Spinal cord (tissue), 10 donors: ENCODE data around the gene MAJIN. TPM values are rescaled to one million over a fixed set of nuclear protein-coding genes. Genes with fewer than 3 reads are reported as not detected.

Source experiments
- DNase-seq, 6 donors: peaks; one replicate each; pipeline versions ENCODE4 v3.0.0 to v3.0.0-alpha.2; 2013 to 2015; ENCODE audit warnings: low spot score in 6 of 6, low read depth in 4 of 6
- H3K27ac ChIP-seq: one replicate; pipeline ENCODE4 v1.5.1; 2013; ENCODE audit warnings: low read depth, low read length, control low read depth
- H3K27me3 ChIP-seq: one replicate; pipeline ENCODE4 v1.6.1; 2013; ENCODE audit warnings: low read length; ENCODE audit not compliant: control insufficient read depth, insufficient read depth
- H3K36me3 ChIP-seq: one replicate; pipeline ENCODE4 v1.6.1; 2013; ENCODE audit warnings: low read length; ENCODE audit not compliant: control insufficient read depth, insufficient read depth
- H3K4me1 ChIP-seq: one replicate; pipeline ENCODE4 v1.6.1; 2013; ENCODE audit warnings: low read length; ENCODE audit not compliant: control insufficient read depth, insufficient read depth
- H3K4me3 ChIP-seq: one replicate; pipeline ENCODE4 v1.5.1; 2013; ENCODE audit warnings: low read depth, low read length, control low read depth
- H3K9me3 ChIP-seq: one replicate; pipeline ENCODE4 v1.6.1; 2013; ENCODE audit warnings: low read length; ENCODE audit not compliant: control insufficient read depth, insufficient read depth
- WGBS: methylation state at CpG from one replicate; pipeline ENCODE4 v1.1.5; 2013; ENCODE audit warnings: missing lambda C conversion rate; ENCODE audit not compliant: insufficient coverage; 5-methylcytosine and 5-hydroxymethylcytosine counted together
- polyA plus RNA-seq, 2 donors: library from polyadenylated mRNA; unstranded; fragments of 120-200 nt; gene quantifications; one replicate each; pipeline ENCODE4 v1.2.1, GENCODE V29; 2013; ENCODE audit not compliant: insufficient read length in 2 of 2
- total RNA-seq, 2 donors: library from RNA; depleted of rRNA in 1 of 2; stranded (reverse); fragments of 120-200 nt in 1 of 2; fragments of >200 nt in 1 of 2; gene quantifications; one replicate each; pipeline versions ENCODE4 v1.2.3 to v1.2.4, GENCODE V29; 2013 to 2014
- donor health status: healthy.

The MAJIN gene
- total and polyA plus RNA-seq, 4 donors: 0.42 to 0.50 TPM; not detected in 2

DNA sequence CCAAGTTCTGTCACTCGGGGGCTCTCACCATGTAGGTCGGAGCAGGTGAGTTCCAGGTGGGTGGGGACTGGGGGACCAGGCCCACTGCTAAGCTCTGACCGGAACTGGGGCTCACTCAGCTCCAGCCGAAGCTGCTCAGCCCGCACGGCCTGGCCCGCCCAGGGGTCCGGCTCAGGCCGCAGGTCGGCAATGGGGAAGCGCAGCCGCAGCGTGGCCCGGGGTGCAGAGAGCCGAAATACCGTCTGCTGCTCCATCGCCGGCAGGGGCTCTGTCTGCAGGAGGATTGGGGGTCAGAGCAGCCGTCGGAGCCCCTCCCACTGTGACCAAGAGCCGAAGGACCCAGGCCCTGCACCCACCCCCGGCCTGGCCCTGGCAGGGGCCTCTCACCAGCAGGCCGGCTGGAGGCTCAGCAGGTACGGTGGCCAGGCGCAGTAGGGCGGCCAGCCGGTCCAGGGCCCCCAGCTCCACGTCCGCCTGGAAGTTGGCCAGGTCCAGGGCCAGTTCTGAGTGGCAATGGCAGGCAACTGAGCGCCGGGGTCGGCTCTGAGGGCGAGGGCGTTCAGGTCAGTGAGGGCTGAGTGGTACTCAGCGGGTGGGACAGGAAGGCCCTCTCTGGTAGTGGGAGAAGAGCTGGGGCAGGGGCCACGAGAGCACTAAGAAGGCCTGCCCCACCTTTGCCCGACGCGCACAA is 62.1 kb downstream of the MAJIN start:
- Histone ChIP-seq H3K4me1 (no peaks in the 10 kb centered on the region), H3K27me3 (no peaks in the 10 kb centered on the region), H3K9me3 (no peaks in the 10 kb centered on the region), H3K27ac (no peak overlapping the region), H3K36me3 (peaks cover 98% of the 10 kb centered on the region), H3K4me3 (no peak overlapping the region)
- no peak for DNase-seq
- 88% methylated on average over 37 of the region's 39 CpGs for WGBS

DNA sequence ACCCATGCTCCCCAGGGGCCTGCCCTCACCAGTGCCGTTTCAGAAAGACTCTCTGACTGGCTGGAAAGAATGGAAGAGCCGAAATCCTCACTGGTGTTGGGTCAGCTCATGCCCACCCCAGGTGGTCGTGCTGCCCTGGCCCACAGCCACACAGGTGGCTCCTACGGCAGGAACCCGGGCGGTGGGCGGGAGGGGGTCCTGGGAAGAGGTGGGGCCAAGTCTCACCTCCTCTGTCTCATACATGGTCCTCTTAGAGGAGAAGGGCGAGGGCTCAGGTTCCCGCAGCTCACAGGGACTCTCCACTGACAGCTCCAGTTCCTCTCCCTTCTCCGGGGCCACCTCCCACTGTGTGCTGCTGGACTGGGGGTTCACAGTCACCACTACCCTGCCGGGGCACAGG is 63.1 kb downstream of the MAJIN start:
- no peaks in the 10 kb centered on the region for H3K4me1 ChIP-seq
- DNase-seq: no peak
- no peak overlapping the region for H3K27ac ChIP-seq
- H3K27me3 ChIP-seq: no peaks in the 10 kb centered on the region
- no peak overlapping the region for H3K4me3 ChIP-seq
- WGBS: 93% methylated on average over 4 of the region's 11 CpGs
- H3K9me3 ChIP-seq: no peaks in the 10 kb centered on the region
- peaks cover 94% of the 10 kb centered on the region for H3K36me3 ChIP-seq

DNA sequence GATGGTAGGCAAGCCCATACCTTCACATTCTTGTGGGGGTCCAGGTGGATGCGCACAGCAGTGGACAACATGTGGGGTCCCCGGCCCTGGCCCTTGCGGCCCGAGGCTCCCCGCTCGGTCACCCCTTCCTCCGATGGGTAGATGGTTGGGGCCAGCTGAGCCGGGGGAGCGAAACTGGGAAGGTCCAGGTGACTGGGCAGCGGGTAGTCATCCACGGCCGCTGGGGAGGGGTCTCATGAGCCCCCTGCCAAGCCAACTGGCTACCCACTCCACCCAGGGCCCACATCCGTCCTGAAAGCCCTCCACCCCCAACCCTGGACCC is 65.6 kb downstream of the MAJIN start:
- Histone ChIP-seq H3K27me3 (no peaks in the 10 kb centered on the region), H3K27ac (no peak overlapping the region), H3K9me3 (no peaks in the 10 kb centered on the region), H3K4me3 (no peak overlapping the region), H3K4me1 (no peaks in the 10 kb centered on the region), H3K36me3 (peaks cover 94% of the 10 kb centered on the region)
- WGBS: 96% methylated on average over 11 of the region's 13 CpGs
- DNase-seq: no peak

DNA sequence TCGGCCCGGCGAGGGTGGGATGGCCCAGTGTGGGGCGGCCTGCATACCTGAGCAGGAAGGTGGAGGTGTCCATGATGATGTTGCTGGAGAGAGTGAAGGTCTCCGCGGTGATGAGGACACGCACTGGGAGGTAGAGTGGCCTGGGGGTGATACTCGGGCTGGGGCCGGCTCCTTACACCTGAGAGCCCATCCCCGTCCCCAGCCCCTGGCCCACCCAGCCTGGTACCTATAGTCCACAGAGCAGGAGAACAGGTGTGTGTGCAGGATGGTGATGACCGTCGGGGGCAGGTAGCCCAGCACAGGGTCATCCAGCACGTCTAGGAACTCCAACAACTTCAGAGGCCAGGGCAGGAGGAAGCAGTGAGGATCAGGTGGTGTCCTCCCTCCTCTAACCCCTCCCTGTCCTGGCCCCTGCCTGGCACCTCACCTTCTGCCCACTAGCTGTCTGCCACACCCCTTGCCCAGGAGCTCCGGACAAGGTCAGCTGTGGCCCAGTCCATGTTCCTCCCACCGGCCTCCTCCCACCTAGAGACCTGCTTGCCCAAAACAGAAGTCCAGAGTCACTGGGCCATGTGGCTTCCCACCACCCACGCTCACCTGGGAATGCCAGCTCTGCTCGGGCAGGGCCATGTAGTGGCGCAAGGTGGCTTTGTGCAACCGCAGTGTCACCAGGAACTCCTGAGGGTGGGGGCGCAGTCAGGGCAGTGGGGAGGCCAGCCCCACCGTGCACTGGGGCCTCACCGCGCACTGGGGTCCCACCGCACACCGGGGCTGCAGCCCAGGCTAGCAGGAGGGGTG is 66.2 kb downstream of the MAJIN start:
- H3K4me3 ChIP-seq: no peak overlapping the region
- no peaks in the 10 kb centered on the region for H3K4me1 ChIP-seq
- no peak for DNase-seq
- 96% methylated on average over 19 of the region's 25 CpGs for WGBS
- peaks cover 94% of the 10 kb centered on the region for H3K36me3 ChIP-seq
- no peaks in the 10 kb centered on the region for H3K27me3 ChIP-seq
- H3K27ac ChIP-seq: no peak overlapping the region
- no peaks in the 10 kb centered on the region for H3K9me3 ChIP-seq

DNA sequence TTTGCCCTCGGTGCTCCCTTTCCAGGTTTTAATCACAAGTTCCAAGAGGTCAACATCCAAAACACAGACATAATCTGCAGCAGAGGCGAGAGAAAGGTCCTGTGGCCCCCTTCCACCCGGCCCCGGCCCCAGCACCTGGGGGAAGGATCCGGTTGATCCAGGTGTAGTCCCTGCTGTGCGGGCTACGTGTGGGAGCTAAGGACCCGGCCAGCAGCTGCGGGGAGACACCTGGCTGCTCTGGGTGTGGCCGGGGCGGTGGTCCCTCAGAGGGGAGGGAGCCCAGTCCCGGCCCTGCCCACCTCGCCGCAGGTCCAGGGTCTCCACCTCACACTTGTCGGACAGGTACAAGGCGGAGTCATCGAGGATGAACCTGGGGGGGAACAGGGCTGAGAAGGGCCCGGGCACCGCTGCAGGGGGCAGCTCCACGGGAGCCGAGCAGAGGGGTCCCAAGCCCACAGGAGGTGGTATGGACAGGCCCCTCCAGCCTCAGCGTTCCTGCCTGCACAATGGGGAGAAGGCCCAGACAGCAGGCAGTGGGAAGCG is 68.5 kb downstream of the MAJIN start:
- H3K27ac ChIP-seq: no peak overlapping the region
- peaks cover 94% of the 10 kb centered on the region for H3K36me3 ChIP-seq
- H3K4me1 ChIP-seq: no peaks in the 10 kb centered on the region
- WGBS: 94% methylated on average over 23 of the region's 23 CpGs
- no peaks in the 10 kb centered on the region for H3K27me3 ChIP-seq
- H3K4me3 ChIP-seq: no peak overlapping the region
- no peak for DNase-seq
- no peaks in the 10 kb centered on the region for H3K9me3 ChIP-seq

DNA sequence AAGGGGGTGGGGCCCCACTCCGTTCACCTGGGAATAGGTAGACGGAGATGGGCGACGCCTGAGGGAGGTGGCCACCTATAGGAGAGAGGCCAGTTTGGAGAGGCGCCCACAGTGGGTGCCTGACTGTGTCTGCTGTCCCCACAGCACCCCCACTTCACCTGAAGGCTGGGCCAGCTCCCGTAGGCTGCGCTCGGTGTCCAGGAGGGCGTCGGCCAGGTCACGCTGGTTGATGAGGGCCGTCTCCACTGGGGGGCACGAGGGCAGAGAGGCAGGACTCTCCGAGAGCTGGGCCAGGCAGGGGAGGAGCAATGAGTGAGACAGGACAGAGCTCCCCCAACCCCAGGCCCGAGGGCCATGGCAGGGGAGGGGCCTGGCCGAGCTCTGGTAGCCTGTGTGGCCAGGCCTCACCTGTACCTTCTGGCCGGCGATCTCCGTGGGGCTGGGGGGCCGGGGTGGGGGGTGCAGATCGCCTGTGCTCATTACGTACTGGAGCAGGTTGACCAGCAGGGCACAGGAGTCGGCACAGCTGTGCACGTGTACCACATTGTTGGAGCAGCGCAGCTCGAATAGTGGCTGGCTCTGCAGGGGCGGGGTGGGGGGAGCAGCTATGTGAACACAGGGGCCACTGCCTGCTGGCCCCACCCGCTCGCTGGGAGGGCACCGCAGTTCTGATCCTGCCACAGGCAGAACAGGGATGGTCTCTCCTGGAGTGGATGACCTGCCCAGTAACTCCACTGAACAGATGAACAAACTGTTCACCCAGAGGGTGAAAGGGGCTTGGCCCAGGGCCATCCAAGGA is 69.6 kb downstream of the MAJIN start:
- no peak for DNase-seq
- Histone ChIP-seq H3K4me1 (no peaks in the 10 kb centered on the region), H3K27ac (no peak overlapping the region), H3K9me3 (no peaks in the 10 kb centered on the region), H3K4me3 (no peak overlapping the region), H3K27me3 (no peaks in the 10 kb centered on the region), H3K36me3 (peaks cover 96% of the 10 kb centered on the region)
- WGBS: 88% methylated on average over 24 of the region's 30 CpGs

DNA sequence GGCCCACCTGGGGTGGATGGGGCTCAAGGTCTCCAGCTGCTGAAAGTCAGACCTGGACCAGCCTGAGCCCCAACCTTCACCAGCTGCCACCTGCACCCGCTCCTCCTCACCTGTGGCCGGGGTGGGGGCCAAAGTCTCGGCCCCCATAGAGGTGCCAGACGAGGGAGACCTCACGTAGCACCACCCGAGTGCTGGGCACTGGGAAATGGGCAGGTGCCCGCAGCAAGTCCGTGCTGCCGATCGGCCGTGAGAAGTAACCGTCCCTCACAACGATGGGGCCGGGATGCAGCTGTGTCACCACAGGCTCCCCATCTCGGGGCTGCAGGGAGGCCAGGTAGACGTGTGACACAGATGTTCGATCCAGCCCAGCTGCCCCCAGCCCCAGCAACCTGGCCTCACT is 71.1 kb downstream of the MAJIN start:
- WGBS: 96% methylated on average over 17 of the region's 17 CpGs
- H3K27me3 ChIP-seq: no peaks in the 10 kb centered on the region
- no peak overlapping the region for H3K27ac ChIP-seq
- H3K4me3 ChIP-seq: no peak overlapping the region
- no peaks in the 10 kb centered on the region for H3K9me3 ChIP-seq
- DNase-seq: no peak
- peaks cover 96% of the 10 kb centered on the region for H3K36me3 ChIP-seq
- no peaks in the 10 kb centered on the region for H3K4me1 ChIP-seq

DNA sequence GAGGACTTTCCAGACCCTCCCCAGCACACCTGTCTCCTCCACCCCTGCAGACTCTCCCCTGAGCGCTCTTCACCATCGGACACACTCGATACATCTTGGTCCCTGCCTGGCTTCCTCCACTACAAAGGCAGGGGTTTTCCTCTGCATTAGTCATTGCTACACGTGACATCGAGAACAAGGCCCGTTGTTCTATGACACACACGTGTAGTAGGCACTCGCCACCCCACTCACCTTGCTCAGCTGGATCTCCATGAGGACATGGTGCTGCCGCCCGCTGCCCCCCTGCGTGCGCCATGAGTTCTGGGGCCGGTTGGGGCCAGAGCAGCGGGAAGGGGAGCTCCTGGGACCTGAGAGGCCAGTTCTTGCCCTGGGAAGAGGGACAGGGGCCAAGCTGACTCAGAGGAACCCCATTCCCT is 71.6 kb downstream of the MAJIN start:
- no peak for DNase-seq
- no peaks in the 10 kb centered on the region for H3K4me1 ChIP-seq
- no peaks in the 10 kb centered on the region for H3K27me3 ChIP-seq
- H3K9me3 ChIP-seq: no peaks in the 10 kb centered on the region
- H3K36me3 ChIP-seq: peaks cover 96% of the 10 kb centered on the region
- no peak overlapping the region for H3K27ac ChIP-seq
- no peak overlapping the region for H3K4me3 ChIP-seq
- 91% methylated on average over 14 of the region's 14 CpGs for WGBS

DNA sequence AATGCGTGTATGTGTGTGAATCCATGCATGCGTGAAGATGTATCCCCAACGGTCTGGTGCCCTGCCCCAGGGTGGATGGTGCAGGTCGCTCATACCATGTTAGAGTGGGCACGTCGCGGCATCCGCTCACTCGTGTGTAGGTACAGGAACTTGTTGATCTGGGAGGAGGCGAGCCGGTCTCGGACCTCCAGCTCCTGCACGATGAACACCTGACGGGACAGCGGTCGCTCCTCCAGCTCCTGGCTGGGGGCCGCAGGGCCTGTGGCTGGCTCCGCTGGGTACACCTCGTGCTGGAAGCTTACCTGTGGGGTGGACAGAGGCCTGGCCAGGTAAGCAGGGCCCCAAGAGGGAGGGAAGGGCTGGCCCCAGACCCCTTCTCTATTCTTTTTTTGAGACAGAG is 73.4 kb downstream of the MAJIN start:
- Histone ChIP-seq H3K4me3 (no peak overlapping the region), H3K4me1 (no peaks in the 10 kb centered on the region), H3K27me3 (no peaks in the 10 kb centered on the region), H3K27ac (no peak overlapping the region), H3K36me3 (peaks cover 100% of the 10 kb centered on the region), H3K9me3 (no peaks in the 10 kb centered on the region)
- DNase-seq: no peak
- 96% methylated on average over 19 of the region's 19 CpGs for WGBS
